ENCODE results near the gene SRSF6. TPM values are rescaled to one million over a fixed set of nuclear protein-coding genes. Genes with fewer than 3 reads are reported as not detected.
"Not testable (repeated sequence)": the region's sequence is repeated elsewhere in the genome, so short reads cannot be mapped to it uniquely, and the experiment has no call there.

SRSF6 gene
- 63.6 TPM for total RNA-seq

DNA sequence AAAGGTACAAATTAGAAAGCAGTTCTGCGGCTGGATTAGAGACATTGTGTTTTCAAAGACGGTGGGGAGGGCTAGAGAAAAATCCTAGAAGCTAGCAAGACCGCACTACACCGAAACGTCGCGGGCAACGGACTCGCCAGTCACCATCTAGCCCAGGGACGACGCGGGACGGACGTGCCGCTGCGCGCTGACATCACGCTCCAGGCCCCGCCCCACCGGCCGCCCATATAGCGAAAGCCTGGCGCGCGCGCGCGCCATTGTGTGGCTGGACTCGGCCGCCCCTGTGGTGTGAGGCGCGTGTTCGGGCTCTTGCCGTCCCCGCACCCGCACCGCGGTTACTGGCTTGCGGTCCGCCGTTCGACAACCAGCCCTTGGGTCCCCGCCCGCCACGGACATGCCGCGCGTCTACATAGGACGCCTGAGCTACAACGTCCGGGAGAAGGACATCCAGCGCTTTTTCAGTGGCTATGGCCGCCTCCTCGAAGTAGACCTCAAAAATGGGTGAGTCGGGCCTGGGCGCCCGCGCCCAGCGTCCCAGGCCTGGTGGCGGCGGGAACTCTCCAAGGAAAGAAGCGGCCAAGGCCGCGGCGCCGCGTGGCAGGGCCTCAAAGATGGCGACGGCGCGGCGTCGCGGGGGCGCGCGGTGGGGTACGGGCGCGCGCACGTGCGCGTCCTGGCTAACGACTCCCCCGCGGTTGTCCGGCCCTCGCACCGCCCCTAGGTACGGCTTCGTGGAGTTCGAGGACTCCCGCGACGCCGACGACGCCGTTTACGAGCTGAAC is at the start of gene SRSF6:
Gene SRSF6 (plus strand): TSS at position 257 of the 782 bp plus-strand sequence. CDS start 138 bp downstream, at position 395.
- DNase-seq, result peak; percentile 96

DNA sequence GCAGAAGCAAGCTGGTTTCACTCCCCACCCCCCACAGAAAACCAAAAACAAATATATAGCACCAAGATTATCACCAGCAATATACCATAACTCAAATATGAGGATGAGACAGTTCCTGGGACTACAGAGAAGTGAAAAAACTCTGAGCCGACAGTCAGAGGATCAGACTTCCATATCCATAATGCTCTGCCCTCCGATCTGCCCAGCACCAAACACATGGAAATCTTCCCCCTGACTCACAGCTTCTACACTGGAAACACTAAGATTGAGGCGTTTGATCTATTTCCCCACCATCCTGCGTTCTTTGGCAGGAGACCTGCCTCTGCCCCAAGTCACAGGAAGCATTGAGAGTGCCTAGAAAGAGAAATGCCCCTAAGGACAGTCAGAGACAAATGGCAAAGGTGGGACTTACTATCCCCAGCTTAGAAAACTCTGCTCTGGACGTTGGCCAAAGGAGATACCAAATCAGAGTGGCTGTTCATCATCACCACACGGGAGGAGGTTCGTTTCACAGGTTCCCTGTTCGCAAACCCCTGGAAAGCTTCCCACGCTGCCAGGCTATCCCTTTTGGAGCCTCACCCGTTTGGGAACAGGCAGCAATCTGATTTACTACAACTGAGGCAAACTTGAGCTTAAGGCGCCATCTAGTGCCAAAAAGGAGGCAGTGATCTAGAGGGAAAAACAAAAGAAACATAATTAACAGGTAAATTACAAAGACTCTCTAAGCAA is 48.7 kb upstream of the SRSF6 start:
- no peak for DNase-seq

DNA sequence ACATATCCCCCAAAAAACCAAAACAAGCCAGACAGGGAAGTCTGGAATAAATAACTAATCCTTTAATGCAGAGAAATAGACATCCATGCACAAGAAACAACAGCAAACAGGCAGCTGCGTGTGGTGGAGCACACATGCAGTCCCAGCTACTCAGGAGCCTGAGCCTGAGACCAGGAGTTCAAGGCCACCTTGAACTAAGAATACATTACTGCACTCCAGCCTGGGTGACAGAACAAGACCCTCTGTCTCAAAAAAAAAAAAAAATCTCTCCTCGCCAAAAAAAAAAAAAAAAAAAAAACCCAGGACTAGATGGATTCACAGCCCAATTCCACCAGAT is 48.2 kb upstream of the SRSF6 start:
- no peak for DNase-seq

DNA sequence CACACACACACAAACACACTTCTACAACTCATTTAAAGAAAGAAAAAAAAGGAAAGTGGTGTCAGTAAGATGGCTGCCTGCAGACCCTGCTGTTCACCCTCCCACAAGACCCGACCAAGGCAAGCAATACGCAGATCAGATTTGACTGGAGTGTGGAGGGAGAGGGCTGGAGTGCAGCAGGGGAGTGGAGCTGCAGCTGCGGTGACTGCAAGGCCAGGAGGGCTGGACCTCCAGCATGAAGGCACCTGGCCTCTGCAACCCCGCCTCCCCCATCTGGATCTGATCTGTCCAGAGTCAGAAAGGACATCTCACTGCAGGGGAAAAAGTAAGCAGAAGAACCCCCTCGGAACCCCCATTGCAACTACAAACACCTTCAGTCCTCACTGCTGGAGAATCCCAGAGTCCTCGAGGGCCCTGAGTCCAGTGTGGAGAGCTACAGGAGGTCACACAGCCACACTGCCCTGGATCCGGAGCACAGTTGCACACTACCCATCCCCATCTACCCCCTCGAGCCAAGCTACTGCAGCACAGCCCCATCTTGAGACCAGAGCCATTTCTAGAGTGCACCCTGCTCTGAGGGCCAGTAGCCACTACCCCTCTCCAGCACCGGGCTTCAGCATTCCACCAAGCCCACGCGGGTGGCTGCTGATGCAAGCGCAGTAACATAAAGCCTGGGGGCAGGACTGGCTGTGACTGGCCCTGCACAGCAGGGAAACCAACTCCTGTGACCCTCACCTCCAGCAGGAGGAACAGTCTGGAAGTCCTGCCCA is 41.9 kb upstream of the SRSF6 start:
- DNase-seq, result no peak

DNA sequence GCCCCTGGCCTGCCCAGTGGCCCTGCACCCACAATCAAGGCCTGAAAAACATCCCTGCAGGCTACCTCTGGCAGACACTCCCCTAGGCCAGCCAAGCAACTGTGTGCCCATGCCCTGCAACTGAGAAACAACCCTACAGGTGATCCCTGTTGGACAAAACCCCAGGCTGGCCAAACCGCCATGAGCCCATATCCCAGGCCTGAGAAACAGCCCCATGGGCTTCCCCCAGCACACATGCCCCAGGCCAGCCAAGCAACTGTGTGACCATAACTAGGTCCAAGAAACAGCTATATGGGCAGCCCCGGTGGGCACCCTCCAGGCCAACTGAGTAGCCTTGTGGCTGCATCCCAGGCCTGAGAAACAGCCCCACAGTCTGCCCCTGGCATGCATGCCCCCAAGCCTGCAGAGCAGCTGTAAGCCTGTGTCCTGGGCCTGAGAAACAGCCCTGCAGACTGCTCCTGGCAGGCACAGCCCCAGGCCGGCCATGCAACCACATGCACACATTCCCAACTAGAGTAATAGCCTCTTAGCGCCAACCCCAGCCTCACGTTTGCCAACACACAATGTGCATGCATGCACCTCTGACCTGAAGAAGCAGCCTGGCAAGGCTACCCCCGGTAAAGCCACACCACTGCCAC is 41.0 kb upstream of the SRSF6 start:
- DNase-seq, result no peak

DNA sequence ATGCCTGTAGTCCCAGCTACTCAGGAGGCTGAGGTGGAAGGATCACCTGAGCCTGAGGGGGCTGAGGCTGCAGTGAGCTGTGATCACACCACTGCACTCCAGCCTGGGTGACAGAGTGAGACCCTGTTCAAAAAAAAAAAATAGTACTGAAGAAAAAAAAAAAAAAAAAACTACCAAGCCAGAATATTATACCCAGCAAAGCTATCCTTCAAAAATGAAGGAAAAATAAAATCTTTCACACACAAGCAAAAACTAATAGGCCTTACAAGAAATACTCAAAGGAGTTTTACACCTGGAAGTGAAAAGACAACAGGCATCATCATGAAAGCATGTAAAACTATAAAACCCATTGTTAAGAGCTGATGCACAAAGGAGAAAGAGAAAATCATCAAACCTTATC is 37.5 kb upstream of the SRSF6 start:
- DNase-seq, result no peak

DNA sequence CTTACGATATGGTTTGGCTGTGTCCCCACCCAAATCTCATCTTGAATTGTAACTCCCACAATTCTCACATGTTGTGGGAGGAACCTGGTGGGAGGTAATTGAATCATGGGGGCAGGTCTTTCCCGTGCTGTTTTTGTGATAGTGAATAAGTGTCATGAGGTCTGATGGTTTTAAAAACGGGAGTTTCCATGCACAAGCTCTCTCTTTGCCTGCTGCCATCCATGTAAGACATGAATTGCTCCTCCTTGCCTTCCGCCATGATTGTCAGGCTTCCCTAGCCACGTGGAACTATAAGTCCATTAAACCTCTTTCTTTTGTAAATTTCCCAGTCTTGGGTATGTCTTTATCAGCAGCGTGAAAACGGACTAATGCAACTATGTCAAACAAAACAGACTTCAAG is 36.8 kb upstream of the SRSF6 start:
- not testable (repeated sequence) for DNase-seq

DNA sequence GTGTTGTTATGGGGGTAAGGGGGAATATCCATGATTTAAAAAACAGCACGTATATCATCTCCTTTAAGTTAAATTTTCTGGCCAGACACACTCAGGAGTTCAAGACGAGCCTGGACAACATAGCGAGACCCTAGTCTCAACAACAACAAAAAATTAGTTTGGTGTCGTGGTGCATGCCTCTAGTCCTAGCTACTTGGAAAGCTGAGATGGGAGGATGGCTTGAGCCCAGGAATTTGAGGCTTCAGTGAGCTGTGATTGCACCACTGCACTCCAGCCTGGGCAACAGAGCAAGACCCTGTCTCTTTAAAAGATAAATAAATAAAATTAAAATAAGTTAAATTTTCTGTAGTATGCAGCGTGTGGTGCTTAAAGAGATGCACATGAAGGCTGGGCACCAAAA is 31.5 kb upstream of the SRSF6 start:
- no peak for DNase-seq

DNA sequence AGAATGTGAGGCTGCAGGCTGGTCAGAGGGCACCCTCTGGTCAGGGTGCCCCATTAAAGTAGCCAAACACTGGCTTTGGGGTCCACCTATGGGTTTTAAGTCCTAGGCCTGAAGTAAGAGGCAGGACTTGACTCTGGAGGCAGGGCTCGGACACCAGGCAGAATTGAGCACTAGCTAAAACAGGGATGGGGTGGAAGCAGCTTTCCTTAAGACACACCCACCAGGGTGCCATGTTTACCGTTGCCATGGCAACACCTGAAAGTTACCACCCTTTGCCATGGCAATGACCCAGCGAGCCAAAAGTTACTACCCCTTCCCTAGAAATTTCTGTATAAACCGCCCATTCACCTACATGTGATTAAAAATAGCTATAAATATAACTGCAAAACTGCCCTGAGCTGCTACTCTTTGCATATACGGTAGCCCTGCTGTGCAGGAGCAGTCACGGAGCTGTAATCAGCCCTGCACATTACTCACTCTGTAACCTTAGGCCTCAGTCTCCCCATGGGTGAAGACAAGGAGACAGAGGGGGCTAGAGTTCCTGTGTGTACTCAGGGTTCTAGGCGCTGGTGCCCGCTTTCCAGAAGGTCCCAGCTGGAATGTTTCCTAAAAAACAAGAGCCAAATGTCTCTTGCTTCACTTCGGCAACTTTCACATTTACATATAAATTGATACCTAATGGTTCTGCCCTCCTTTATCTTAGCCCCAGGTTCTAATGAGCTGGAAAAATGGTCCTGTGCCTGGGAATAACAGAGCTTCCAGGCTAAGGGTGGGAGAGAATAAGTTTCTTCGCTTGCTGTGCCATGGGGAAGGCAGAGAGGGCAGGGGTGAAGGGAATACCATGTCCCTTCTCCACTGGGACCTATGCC is 27.2 kb upstream of the SRSF6 start:
- DNase-seq, result no peak

DNA sequence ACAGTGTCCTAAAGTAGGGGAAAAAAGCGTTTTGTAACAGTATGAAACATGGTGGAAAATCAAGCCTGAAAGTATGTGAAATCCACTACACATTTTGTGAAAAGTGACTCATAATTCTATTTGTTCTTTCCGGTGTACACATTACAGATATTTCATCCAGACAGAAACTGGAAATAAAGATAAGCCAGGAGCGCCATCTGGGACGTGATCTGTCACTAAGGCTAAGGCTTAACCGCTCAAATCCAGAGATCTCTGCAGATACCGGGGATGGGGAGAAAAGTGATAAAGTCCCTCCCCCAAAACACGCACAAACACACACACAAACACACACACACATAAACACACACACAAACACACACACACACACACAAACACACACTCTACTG is 26.6 kb upstream of the SRSF6 start:
- DNase-seq, result no peak

DNA sequence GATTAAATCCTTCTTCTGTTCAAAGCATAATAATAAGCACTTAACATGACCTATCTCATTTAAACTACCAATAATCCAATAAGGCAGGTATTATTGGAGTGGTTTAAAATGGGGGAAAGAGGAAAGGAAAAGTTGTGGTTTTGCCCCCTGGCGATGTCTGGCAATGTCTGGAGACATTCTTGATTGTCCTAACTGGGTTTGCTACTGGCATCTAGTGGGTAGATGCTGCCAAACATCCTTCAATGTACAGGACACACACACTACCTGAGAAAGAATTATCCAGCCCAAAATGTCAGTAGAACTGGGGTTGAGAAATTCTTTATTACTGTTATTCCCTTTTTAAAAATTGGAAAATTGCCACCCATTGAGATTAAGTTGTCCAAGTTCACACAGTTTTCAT is 25.2 kb upstream of the SRSF6 start:
- no peak for DNase-seq

DNA sequence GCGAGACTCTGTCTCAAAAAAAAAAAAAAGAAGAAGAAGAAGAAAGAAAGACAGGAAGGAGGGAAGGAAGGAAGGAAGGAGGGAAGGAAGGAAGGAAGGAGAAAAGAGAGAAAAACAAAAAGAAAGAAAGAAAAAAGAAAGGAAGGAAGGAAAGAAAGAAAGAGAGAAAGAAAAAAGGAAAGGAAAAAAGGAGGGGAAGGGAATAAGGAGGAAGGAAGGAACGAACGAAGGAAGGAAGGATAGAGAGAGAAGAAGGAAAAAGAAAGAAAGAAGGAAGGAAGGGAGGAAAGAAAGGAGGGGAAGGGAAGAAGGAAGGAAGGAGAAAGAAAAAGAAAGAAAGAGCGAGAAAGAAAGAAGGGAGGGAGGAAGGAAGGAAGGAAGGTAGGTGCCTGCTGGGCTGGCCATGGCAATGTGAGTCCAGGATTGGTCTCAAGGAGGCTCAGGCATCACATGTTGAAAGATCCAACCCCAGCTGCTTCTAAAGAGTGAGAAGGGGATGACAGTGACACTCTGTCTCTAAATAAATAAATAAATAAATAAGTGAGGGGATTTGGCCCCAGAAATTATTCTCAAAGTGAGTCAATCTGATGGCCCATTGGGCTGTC is 24.3 kb upstream of the SRSF6 start:
- DNase-seq, result no peak

DNA sequence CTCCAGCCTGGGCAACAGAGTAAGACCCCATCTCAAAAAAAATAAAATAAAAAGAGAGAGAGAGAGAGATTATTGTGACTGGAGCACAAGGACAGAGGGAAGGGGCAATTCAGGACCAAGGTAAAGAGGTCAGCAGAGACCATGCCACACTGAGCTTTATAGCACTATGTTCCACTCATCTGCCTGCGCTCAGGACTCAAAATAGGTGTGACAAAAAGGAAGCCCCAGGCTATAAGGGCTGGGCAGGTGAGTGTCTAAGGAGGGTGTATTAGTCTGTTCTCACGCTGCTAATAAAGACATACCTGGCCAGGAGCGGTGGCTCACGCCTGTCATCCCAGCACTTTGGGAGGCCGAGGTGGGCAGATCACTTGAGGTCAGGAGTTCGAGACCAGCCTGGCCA is 23.1 kb upstream of the SRSF6 start:
- DNase-seq, result no peak

DNA sequence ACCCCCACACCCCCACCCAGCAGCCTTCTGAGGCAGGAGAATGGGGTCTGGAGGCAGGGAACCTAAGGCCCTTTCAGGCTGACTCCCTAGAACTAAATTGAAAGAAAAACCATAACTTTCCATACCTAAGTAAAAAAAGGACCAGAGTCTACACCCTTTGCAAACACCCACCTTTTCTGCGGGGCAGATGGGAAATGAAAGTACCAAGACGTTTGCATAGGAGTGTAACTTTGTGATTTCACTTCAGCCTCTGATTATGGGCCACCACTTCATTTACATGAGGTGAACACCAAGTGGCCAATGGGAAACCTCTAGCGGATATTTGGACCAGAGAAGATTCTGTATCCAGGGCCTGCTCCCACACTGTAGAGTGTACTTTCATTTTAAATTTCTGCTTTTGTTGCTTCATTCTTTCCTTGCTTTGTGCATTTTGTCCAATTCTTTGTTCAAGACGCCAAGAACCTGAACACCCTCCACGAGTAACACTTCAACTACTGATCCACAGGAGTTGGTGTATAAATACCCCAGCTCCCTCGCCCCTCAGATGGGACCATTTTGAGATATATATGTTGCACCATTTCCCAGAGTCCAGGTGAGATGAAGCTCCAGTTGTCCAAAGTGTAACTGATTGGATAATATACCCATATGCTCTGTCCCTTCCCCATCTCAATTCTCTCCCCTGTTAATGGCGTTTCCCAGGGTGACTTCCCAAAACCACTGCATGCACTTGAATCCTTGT is 18.9 kb upstream of the SRSF6 start:
- no peak for DNase-seq

DNA sequence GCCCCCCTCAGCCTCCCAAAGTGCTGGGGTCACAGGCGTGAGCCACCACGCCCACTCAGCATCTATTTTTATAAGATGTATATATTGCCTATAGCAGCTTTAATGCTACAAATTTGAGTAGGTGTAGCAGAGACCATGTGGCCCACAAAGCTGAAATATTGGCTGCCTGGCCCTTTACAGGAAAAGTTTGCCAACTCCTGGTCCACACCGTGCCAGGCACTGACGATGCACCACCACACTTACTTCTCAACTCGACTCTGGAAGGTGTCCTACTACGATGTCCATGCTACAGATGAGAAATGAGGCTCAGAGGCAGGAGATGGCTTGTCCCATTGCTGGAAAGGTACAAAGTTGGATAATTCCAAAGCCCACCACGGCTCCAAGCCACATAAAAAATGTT is 17.2 kb upstream of the SRSF6 start:
- DNase-seq, result no peak

DNA sequence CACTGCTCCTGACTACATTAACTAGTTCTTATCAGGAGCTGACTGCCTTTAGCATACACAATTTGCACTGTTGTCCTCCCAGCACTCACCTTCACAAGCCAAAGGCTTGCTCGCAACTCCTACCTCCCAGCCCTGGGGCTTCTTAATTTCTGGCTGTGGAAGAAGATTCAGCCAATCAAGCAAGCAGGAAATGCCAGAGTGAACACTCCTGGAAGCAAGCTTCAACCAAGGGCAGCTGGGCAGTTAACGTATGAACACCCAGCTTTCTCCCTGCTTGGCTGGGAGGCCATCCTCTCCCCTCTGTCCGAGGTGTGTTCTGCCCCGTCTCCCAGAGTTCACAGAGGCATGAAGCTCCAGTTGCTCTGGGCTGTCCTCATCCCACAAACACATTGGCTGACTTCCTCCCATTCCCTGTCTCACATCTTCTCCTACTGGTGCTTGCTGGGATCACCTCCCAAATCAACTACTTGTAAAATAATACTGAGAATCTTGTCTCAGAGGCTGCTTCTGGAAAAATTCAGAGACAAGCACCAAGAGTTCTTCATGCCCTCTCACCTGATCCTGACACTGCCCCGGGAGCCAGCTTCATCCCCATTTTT is 15.3 kb upstream of the SRSF6 start:
- DNase-seq, result no peak

DNA sequence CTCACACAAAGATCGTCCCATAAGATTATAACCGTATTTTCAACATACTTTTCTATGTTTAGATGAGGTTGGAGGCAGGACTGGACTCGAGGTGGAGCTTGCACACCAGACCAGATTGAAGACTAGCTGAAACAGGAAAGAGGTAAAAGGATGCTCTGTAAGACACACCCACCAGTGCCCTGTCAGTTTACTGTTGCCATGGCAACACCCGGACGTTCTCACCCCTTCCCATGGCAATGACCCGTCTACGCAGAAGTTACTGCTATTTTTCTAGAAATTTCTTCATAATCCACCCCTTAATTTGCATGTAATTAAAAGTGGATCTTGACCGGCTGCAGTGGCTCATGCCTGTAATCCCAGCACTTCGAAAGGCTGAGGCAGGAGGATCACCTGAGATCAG is 13.6 kb upstream of the SRSF6 start:
- DNase-seq, result no peak

DNA sequence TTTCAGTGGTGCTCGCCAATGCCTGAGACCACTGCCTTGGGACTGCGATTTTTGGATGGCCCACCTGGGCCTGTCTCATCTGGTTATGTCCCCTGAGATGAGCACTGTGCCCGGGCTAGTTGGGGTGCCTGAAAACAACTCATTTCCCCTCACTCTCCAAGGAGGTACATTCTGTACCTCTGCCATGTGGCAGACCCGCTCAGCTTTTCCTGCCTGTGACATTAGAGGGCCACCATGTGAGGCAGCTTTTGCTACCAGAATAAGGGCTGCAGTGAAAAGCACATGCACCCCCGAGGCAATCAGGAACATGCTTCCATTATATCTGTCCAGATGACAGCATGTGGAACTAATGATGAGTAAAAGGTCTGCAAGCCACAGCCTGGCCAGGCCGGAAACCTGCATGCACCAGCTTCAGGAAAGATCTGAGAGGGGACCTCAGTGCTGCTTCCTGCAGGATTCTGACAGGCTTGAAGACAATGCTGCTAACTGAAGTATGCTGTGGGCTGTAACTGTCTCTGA is 11.3 kb upstream of the SRSF6 start:
- no peak for DNase-seq

DNA sequence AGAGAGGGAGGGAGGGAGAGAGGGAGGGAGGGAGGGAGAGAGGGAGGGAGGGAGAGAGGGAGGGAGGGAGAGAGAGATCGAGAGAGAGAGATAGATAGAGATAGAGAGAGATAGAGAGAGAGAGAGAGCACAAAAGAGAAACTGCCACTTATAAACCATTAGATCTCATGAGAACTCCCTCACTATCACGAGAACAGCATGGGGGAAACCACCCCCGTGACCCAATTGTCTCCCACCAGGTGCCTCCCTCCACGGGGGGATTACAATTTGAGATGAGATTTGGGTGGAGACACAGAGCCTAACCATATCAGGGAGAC is 9.3 kb upstream of the SRSF6 start:
- not testable (repeated sequence) for DNase-seq

All from skin of body (tissue), 2 donors.